ENCODE measurements around the gene DOCK6.

The DOCK6 gene

GRCh38 chr19:11240008-11240444, 22.3 kb downstream of the DOCK6 start:
- no peak overlapping the region for H3K4me3 ChIP-seq (ENCODE audit: low read depth, low read length)
- TF ChIP-seq CTCF (IDR thresholded peaks at IDR 0.05; ENCODE audit: borderline replicate concordance, insufficient read depth, low read depth, low read length), result no peak

- TF ChIP-seq CTCF (IDR thresholded peaks at IDR 0.05; ENCODE audit: borderline replicate concordance, insufficient read depth, low read depth, low read length), result no peak
- H3K4me3 ChIP-seq (ENCODE audit: low read depth, low read length), result no peak within 1 kb of the TSS
Observed at GRCh38 chr19:11239377-11240000, 22.8 kb downstream of the DOCK6 start, which contains the start of gene ANGPTL8. Gene ANGPTL8 (plus strand): TSS chr19:11239619. CDS start chr19:11239638, 19 bp downstream.

- no peak for TF ChIP-seq CTCF (IDR thresholded peaks at IDR 0.05; ENCODE audit: borderline replicate concordance, insufficient read depth, low read depth, low read length)
- H3K4me3 ChIP-seq (ENCODE audit: low read depth, low read length), result no peak overlapping the region
Observed at GRCh38 chr19:11238781-11239376, 23.4 kb downstream of the DOCK6 start.

GRCh38 chr19:11238041-11238440, 24.3 kb downstream of the DOCK6 start:
- no peak overlapping the region for H3K4me3 ChIP-seq (ENCODE audit: low read depth, low read length)
- TF ChIP-seq CTCF (IDR thresholded peaks at IDR 0.05; ENCODE audit: borderline replicate concordance, insufficient read depth, low read depth, low read length), result no peak

- no peak overlapping the region for H3K4me3 ChIP-seq (ENCODE audit: low read depth, low read length)
- TF ChIP-seq CTCF (IDR thresholded peaks at IDR 0.05; ENCODE audit: borderline replicate concordance, insufficient read depth, low read depth, low read length), result no peak
Observed at GRCh38 chr19:11237321-11237720, 25.0 kb downstream of the DOCK6 start.

GRCh38 chr19:11236324-11237301, 25.7 kb downstream of the DOCK6 start:
- no peak for TF ChIP-seq CTCF (IDR thresholded peaks at IDR 0.05; ENCODE audit: borderline replicate concordance, insufficient read depth, low read depth, low read length)

More at GRCh38 chr19:11236324-11237301, 25.7 kb downstream of the DOCK6 start:
- no peak overlapping the region for H3K4me3 ChIP-seq (ENCODE audit: low read depth, low read length)
